Measurements from ENCODE around the gene TRIM29. TPM values are rescaled to one million over a fixed set of nuclear protein-coding genes. Genes with fewer than 3 reads are reported as not detected.

TRIM29 gene
- total RNA-seq, 2 experiments from 2014 or later = not detected

GRCh38 chr11:120153221-120153620 lies 15.3 kb upstream of the TRIM29 start:
- Mint-ChIP-seq H3K27ac (no peak overlapping the region), H3K36me3 (ENCODE audit: low read depth) (no peaks in the 10 kb centered on the region), H3K4me1 (ENCODE audit: low read depth) (no peaks in the 10 kb centered on the region), H3K4me3 (no peak overlapping the region), H3K27me3 (peaks cover 34% of the 10 kb centered on the region), H3K9me3 (no peaks in the 10 kb centered on the region)
- TF ChIP-seq, protein P1, sequence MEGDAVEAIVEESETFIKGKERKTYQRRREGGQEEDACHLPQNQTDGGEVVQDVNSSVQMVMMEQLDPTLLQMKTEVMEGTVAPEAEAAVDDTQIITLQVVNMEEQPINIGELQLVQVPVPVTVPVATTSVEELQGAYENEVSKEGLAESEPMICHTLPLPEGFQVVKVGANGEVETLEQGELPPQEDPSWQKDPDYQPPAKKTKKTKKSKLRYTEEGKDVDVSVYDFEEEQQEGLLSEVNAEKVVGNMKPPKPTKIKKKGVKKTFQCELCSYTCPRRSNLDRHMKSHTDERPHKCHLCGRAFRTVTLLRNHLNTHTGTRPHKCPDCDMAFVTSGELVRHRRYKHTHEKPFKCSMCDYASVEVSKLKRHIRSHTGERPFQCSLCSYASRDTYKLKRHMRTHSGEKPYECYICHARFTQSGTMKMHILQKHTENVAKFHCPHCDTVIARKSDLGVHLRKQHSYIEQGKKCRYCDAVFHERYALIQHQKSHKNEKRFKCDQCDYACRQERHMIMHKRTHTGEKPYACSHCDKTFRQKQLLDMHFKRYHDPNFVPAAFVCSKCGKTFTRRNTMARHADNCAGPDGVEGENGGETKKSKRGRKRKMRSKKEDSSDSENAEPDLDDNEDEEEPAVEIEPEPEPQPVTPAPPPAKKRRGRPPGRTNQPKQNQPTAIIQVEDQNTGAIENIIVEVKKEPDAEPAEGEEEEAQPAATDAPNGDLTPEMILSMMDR (IDR thresholded peaks at IDR 0.05) = no peak
- POLR2A ChIA-PET = no interaction called here
- Histone ChIP-seq H3K27ac (ENCODE audit: low read depth in 1 of 2, low read length in 2 of 2) (no peak overlapping the region), H3K4me3 (ENCODE audit: low read length) (no peak overlapping the region), H3K4me1 (ENCODE audit: insufficient read depth, low read length) (no peaks in the 10 kb centered on the region), H3K9me3 (ENCODE audit: control insufficient read depth in 1 of 2, insufficient read depth in 1 of 2, low read length in 2 of 2) (no peaks in the 10 kb centered on the region), H3K36me3 (ENCODE audit: insufficient read depth, low read length) (no peaks in the 10 kb centered on the region), H3K27me3 (ENCODE audit: control insufficient read depth in 1 of 2, insufficient read depth in 2 of 2, low read length in 2 of 2) (peaks cover 4 to 6% of the 10 kb centered on the region in 2 experiments)
- no peak for DNase-seq
- ATAC-seq (ENCODE audit: poor library complexity) = no peak
- intact Hi-C loops (cut with DNase I, micrococcal nuclease) = no loop called here
- CTCF ChIA-PET = no interaction called here

- no peaks in the 10 kb centered on the region for H3K9me3 Mint-ChIP-seq
- DNase-seq = no peak
- H3K36me3 Mint-ChIP-seq (ENCODE audit: low read depth) = no peaks in the 10 kb centered on the region
- H3K36me3 ChIP-seq (ENCODE audit: insufficient read depth, low read length) = no peaks in the 10 kb centered on the region
- no peaks in the 10 kb centered on the region for H3K4me1 ChIP-seq (ENCODE audit: insufficient read depth, low read length)
- no peak overlapping the region for H3K4me3 ChIP-seq (ENCODE audit: low read length)
- intact Hi-C loops (cut with DNase I, micrococcal nuclease) = no loop called here
- ATAC-seq (ENCODE audit: poor library complexity) = no peak
- H3K27me3 ChIP-seq (ENCODE audit: control insufficient read depth in 1 of 2, insufficient read depth in 2 of 2, low read length in 2 of 2) = peaks cover 4 to 9% of the 10 kb centered on the region in 2 experiments
- no peak overlapping the region for H3K27ac Mint-ChIP-seq
- no peaks in the 10 kb centered on the region for H3K4me1 Mint-ChIP-seq (ENCODE audit: low read depth)
- POLR2A ChIA-PET = no interaction called here
- no peak overlapping the region for H3K4me3 Mint-ChIP-seq
- H3K27me3 Mint-ChIP-seq = peaks cover 35% of the 10 kb centered on the region
- CTCF ChIA-PET = no interaction called here
- H3K9me3 ChIP-seq (ENCODE audit: control insufficient read depth in 1 of 2, insufficient read depth in 1 of 2, low read length in 2 of 2) = peaks cover 0 to 5% of the 10 kb centered on the region in 2 experiments
- TF ChIP-seq, protein P1 (IDR thresholded peaks at IDR 0.05) = no peak
- no peak overlapping the region for H3K27ac ChIP-seq (ENCODE audit: low read depth in 1 of 2, low read length in 2 of 2)
Measured at GRCh38 chr11:120151536-120151935, 13.6 kb upstream of the TRIM29 start.

GRCh38 chr11:120149246-120149645 lies 11.3 kb upstream of the TRIM29 start:
- ChIA-PET CTCF (no interaction called here), POLR2A (no interaction called here)
- H3K9me3 ChIP-seq (ENCODE audit: control insufficient read depth in 1 of 2, insufficient read depth in 1 of 2, low read length in 2 of 2) = peaks cover 0 to 5% of the 10 kb centered on the region in 2 experiments
- DNase-seq = no peak
- Mint-ChIP-seq H3K36me3 (ENCODE audit: low read depth) (no peaks in the 10 kb centered on the region), H3K27ac (no peak overlapping the region), H3K27me3 (peaks cover 39% of the 10 kb centered on the region), H3K4me3 (no peak overlapping the region), H3K4me1 (ENCODE audit: low read depth) (no peaks in the 10 kb centered on the region), H3K9me3 (no peaks in the 10 kb centered on the region)
- intact Hi-C loops (cut with DNase I, micrococcal nuclease) = no loop called here
- H3K27ac ChIP-seq (ENCODE audit: low read depth in 1 of 2, low read length in 2 of 2) = no peak overlapping the region
- TF ChIP-seq, protein P1 (IDR thresholded peaks at IDR 0.05) = no peak
- H3K36me3 ChIP-seq (ENCODE audit: insufficient read depth, low read length) = no peaks in the 10 kb centered on the region
- ATAC-seq (ENCODE audit: poor library complexity) = no peak
- no peak overlapping the region for H3K4me3 ChIP-seq (ENCODE audit: low read length)
- peaks cover 9 to 19% of the 10 kb centered on the region in 2 experiments for H3K27me3 ChIP-seq (ENCODE audit: control insufficient read depth in 1 of 2, insufficient read depth in 2 of 2, low read length in 2 of 2)
- no peaks in the 10 kb centered on the region for H3K4me1 ChIP-seq (ENCODE audit: insufficient read depth, low read length)

Measured in CD4-positive, alpha-beta T cell (primary cell).